SW480 (cell line): Measurements from ENCODE around the gene MRAP2.

Experiments
- DNase-seq: peaks from one replicate; pipeline ENCODE4 v3.0.0-alpha.2; 2016; ENCODE audit warnings: low spot score

The MRAP2 gene

DNA sequence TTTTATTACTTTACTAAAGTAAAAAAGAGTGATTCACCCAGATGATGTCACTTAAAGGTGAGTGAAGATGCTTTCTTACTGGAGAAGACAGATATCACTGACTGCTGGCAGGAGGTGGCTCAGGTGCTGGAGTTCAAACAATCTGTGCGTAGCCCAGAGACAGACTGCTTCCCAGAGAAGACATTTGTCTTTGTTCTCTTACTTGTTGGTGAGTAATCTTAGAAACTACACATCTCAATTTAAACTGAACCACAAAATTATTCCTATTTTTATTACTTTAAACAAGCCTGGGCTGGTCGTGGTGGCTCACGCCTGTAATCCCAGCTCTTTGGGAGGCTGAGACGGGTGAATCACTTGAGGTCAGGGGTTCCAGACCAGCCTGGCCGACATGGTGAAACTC lies 101.7 kb downstream of the MRAP2 start:
- DNase-seq = no peak

DNA sequence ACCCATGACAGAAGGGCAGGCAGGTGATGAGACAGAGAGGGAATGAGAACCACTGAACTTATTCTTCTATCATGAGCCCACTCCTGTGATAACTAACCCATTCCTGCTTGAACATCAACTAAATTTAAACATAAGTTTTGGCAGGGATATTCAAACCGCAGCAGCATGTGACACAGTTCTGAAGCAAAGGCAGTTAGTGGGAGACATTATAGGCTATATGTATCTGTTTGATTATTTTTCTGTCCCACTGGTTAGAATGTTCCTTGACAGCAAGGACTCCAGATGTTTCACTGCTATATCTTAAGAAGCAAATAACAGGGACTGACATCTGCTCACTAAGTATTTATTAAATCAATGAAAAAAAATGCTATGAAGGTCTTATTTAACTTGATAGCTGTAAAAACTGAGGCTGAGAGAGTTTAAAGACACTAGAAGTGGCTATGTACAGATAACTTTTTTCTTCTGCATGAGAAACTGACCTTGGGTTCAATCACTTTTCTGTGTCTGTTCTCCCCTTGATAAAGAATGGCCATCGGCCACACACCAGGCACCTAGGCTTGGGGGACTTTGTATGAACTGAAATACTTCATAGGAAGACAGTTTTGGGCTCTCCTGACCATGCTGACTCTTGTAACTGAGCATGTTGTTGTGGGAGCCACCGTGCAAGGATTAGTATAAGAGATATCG lies 102.9 kb downstream of the MRAP2 start:
- no peak for DNase-seq

DNA sequence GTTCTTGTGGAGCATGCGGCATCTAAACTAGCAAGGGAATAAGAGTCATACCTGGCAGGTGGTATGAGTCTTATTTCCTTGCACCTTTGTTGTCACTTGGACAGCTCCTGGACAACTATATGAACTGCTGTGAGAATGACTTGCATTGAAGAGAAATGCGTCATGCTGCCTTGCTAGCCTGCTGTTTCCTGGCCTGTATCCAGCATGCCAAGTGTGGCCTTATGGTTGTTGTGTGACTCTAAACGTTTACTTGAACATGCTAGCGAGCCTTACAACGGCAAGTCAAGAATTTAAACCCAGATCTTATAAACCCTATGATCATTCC lies 103.4 kb downstream of the MRAP2 start:
- DNase-seq = no peak

GRCh38 chr6:84137989-84138575 lies 104.5 kb downstream of the MRAP2 start:
- DNase-seq = no peak

DNA sequence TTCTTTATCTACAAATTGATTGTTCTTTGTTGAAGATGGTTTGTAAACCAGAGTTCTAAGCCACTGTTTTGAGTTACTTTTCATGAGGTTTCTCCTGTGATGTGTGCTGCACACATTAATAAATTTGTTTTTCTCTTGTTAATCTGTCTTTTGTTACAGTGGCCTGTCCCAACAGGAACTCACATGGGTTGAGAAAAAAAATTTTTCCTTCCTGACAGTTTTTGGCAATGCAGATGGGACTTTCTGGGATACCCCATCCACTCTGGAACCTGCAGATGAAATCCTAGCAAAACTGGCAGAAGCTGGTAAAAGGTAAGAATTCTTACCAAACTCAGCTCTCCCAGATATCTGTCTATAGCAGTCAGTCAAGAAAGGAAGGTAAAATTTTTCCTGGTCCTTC lies 105.7 kb downstream of the MRAP2 start:
- no peak for DNase-seq
